GM12873 (cell line): ENCODE data around the gene REV3L.
A peak's percentile ranks its signal among the peaks of the same experiment; 100 is the strongest.

Experiments
- CTCF ChIP-seq: IDR thresholded peaks from 2 replicates; pipeline ENCODE4 v1.5.1; 2012; ENCODE audit warnings: low read depth, mild to moderate bottlenecking, moderate library complexity, low read length, control low read depth; ENCODE audit not compliant: insufficient read depth; ENCODE audit errors: missing control alignments

REV3L gene

GRCh38 chr6:111480988-111481822 is 1.8 kb downstream of the REV3L start:
- TF ChIP-seq CTCF = no peak

GRCh38 chr6:111478749-111479148 is 4.3 kb downstream of the REV3L start:
- peak; percentile 45 for TF ChIP-seq CTCF

GRCh38 chr6:111478064-111478476 is 4.9 kb downstream of the REV3L start:
- TF ChIP-seq CTCF = no peak

- no peak for TF ChIP-seq CTCF
Observed at GRCh38 chr6:111477481-111477938, 5.5 kb downstream of the REV3L start.

- TF ChIP-seq CTCF = no peak
Observed at GRCh38 chr6:111474771-111475170, 8.2 kb downstream of the REV3L start.

- no peak for TF ChIP-seq CTCF
Observed at GRCh38 chr6:111474106-111474505, 8.9 kb downstream of the REV3L start.

GRCh38 chr6:111472933-111473435 is 10.0 kb downstream of the REV3L start:
- TF ChIP-seq CTCF = no peak
